Fibroblast of skin of back (primary cell): ENCODE data around the gene CHPF2.
A peak's percentile ranks its signal among the peaks of the same experiment; 100 is the strongest.

Source experiments
- DNase-seq: peaks from one replicate; pipeline ENCODE4 v3.0.0-alpha.2; 2013

CHPF2 gene

GRCh38 chr7:151265351-151265931 is 33.2 kb downstream of the CHPF2 start:
- DNase-seq, result no peak

DNA sequence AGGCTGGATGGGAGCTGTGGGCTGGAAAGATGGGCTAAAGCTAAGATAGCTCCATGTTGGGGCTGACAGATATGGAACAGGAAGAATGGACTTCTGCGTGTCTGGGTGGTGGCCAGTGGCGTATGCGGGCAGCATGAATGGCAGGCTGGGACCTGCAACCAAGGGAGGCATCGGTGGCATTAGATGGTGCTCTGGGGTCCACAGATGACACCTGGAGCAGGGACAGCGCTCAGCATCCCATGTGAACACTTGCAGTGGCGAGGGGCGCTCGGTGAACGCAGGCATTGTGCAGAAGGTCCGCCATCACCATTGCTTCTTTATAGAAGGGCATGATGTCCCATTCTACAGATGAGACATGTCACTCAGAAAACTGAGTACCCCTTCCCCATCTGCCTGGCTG is 37.2 kb downstream of the CHPF2 start:
- no peak for DNase-seq

- no peak for DNase-seq
Measured at GRCh38 chr7:151271699-151272355, 39.5 kb downstream of the CHPF2 start.

GRCh38 chr7:151272405-151272804 is 40.1 kb downstream of the CHPF2 start:
- DNase-seq, result no peak

GRCh38 chr7:151272877-151273276 is 40.6 kb downstream of the CHPF2 start:
- no peak for DNase-seq

GRCh38 chr7:151273651-151274390 is 41.5 kb downstream of the CHPF2 start:
- no peak for DNase-seq

DNA sequence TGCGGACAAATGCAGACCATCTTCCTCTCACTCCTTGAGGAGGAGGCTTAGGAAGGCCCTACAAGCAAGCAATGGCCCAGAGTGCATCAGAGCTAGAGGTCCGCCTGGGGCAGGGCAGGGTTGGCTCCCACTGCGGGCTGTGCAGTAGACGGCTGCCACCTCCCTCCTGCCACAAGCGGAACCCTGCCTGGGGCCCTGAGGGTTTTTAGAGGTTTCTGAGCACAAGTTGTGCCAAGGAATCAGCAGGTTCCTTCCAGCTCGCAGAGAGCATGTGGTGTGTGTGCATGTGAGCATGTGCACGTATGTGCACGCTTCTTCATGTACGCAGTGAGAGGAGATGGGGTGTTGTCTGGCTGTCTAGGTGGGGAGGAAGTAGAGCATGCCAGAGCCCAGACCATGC is 42.1 kb downstream of the CHPF2 start:
- DNase-seq, result no peak

GRCh38 chr7:151274936-151275812 is 42.9 kb downstream of the CHPF2 start:
- DNase-seq, result no peak

- DNase-seq, result no peak
Measured at GRCh38 chr7:151275813-151276577, 43.7 kb downstream of the CHPF2 start.

- DNase-seq, result peak; percentile 69
Measured at GRCh38 chr7:151276666-151277590, 44.6 kb downstream of the CHPF2 start.

GRCh38 chr7:151277631-151278030 is 45.3 kb downstream of the CHPF2 start:
- no peak for DNase-seq

GRCh38 chr7:151278949-151279348 is 46.7 kb downstream of the CHPF2 start:
- no peak for DNase-seq

- no peak for DNase-seq
Measured at GRCh38 chr7:151279868-151280267, 47.6 kb downstream of the CHPF2 start.

GRCh38 chr7:151280388-151281019 is 48.2 kb downstream of the CHPF2 start:
- DNase-seq, result no peak

DNA sequence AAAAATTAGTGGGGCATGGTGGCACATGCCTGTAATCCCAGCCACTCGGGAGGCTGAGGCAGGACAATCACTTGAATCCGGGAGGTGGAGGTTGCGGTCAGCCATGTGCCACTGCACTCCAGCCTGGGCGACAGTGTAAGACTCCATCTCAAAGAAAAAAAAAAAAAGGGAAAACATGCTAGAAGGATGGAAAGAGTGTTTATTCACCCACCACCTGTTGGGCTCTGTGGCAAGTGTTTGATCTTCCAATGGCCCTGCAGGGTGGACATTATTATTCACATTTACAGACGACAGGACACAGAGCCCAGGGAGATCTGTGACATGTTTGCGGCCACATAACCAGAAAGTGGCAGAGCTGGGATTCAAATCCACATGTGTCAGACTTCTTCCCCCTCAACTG is 49.4 kb downstream of the CHPF2 start:
- DNase-seq, result no peak

DNA sequence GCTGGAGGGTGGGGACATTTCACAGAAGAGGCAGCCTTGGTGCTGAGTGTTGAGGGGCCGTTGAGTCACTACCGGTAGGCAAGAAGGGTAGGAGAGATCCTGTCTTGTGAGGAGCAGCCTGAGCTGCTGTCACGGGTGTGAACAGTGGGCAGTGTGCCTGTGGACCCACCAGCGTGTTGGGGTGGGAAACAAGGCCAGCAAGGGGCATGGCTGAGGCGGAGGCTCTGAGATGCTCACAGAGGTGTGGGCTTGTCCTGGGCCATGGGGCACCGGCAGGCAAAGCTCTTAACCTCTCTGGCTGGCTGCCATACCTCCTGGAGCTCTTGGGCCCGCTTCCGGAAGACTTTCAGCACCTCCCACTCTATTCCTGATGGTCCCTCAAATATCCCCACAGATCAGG is 49.8 kb downstream of the CHPF2 start:
- DNase-seq, result no peak

DNA sequence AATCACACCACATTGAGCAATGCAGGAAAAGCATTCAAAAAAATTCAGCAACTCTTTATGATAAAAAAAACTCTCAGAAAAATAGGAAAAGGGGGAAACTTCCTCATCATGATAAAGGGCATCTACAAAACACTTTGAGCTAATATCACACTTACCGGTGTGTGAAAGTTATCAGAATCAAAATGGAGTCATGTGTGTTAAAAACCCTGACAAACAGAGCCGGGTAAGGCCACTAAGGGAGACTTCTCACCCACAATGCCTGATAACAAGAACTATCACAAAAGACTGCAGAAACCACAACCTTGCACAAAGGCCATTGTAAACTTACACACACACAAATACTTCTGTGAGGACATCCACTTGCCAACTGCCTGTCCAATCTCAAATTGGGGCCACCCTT is 51.0 kb downstream of the CHPF2 start:
- DNase-seq, result no peak

DNA sequence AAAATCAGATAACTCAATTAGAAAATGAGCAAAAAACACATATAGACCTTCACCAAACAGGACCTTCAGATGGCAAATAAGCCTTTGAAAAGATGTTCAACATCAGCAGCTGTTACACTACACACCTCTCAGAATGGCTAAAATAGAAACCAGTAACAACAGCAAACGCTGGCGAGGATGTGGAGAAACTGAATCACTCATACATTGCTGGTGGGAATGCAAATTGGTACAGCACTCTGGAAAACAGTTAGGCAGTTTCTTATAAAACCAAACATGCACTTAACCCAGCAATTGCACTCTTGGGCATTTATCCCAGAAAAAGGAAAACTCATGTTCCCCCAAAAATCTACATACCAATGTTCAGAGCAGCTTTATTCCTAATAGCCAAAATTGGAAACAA is 53.9 kb downstream of the CHPF2 start:
- DNase-seq, result peak; percentile 18
